Kidney tubule cell (primary cell): ENCODE data around the gene RAB11FIP2.

Experiments used
- DNase-seq: peaks from one replicate; pipeline ENCODE4 v3.0.0-alpha.2; 2018; ENCODE audit warnings: low spot score

RAB11FIP2 gene

DNA sequence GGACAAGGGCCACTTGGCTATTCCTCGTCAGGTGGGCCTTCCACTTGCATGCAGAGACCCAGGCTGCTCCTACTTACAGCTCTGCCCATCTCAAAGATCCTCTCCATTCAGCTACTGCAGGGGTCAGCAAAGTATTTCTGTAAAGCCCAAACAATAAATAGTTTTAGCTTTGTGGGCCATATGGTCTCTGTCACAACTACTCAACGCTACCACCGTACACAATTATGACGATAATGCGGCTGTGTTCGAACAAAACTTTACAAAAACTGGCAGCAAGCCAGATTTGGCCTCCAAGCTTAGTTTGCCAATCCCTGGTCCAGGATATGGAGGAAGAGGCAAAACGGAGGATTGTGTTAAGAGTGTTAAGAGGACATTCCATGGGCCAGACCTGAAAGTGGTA lies 12.8 kb downstream of the RAB11FIP2 start:
- DNase-seq = no peak

DNA sequence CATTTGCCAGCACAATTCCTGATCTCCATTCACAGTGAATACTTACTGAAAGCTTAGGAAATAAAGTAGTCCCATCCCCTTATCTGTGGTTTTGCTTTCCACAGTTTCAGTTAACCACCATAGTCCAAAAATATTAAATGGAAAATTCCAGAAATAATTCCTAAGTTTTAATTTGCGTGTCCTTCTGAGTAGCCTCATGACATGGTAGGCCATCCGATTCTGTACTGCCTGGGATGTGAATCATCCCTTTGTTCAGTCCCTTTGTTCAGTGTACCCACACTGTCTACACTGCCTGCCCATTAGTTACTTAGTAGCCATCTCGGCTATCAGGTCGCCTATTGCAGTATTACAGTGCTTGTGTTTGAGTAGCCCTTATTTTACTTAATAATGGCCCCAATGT lies 14.2 kb downstream of the RAB11FIP2 start:
- no peak for DNase-seq

DNA sequence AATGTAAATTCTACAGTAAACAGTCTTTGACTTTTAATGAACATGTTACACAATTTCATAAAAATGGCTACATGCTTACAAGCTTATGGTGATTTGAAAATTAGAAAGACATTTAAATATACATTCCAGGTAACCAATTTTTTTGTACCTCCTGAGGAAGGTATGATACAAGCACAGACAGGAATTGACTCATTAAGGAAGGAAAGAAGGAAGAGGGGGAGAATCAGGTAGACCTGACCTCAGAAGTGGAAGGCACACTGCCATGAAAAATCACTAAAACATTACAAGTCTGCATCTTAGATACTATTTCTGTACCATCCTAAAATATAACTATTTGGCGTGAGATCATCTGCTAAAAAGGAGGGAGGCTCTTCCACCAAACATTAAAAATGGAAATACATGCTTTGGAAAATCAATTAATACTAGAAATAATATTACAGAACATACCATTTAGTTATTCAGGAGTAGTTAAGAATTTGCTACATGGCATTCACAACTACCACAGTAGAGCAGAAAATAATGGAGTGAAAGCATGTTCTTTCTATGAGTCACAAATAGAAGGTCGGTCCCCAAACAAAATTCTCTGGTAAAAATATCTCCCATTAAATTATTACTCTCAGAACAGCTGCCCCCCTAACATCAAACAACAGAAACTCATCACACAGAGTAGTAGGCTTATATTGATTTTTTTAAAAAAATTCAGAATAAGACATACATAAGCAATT lies 15.2 kb downstream of the RAB11FIP2 start:
- DNase-seq = peak; percentile 55

DNA sequence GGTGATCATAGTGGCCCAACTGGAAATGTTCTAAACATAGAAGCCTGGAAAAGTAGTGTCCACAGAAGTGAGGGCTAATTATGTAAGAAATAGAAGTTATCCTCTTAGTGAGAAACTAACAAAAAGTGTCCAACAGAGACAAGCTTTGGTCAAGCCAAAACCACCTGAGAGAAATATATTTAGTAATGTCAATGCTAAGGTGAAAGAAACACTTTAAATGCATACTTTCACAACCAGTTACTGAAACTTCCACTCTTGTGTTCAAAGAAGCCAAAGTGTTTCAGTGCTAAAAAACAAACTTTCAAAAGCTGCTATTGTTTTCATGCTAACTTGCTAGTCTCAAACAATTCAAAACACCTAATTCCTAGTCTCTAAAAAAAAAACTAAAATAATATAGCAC lies 18.1 kb downstream of the RAB11FIP2 start:
- DNase-seq = no peak

DNA sequence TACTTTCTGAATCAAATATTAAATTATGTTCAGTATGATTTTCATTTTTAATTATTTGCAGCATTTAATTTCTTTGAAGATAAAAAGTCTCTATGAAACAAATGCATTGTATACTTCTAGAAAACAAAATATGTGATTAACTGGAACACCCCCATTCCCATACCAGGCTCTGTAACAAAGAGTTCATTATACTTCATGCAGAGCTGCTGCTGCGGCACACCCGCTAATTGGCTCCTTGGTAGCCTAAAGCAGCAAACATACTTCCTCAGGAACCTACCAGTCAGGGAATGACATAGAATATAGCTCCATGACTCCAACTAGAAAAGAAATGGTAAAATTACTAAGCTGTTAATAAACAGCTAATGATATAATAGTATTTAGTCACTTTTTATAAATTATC lies 19.3 kb downstream of the RAB11FIP2 start:
- no peak for DNase-seq

DNA sequence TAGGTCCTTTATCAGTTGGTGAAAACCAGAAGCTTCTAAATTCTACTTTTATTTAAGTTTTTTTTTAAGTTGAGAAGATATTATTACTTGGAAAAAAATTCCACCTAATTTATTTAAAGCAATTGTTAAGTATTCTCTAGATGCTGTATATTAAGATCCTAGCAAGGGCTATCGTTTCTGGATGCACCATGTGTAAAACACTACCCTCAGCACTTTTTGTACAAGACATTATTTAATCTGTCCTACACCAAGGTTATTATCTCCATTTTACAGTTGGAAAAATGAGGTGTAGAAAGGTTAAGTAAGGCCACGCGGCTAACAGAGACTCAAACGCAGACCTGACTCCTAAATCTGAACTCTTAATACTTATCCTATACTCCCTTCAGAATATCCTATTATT lies 19.8 kb downstream of the RAB11FIP2 start:
- DNase-seq = no peak

DNA sequence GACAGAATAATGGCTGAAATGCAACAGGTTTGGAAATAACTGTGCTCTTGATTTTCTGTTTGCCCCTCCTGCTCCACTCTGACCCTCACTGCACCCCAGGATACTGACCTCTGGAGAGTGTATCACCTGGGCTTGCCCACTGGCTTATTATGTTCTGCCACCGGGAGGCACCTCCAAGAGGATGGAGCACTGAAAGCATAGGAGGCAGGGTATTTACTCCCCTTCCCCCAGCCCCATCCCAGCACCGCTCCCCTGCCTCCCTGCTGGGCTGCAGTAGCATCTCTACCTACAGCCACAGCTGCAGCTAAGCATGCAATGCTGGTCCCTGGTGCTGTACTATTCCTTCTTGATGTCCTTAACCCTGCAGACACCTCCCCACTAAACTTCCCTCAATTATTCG lies 26.4 kb downstream of the RAB11FIP2 start:
- DNase-seq = no peak

DNA sequence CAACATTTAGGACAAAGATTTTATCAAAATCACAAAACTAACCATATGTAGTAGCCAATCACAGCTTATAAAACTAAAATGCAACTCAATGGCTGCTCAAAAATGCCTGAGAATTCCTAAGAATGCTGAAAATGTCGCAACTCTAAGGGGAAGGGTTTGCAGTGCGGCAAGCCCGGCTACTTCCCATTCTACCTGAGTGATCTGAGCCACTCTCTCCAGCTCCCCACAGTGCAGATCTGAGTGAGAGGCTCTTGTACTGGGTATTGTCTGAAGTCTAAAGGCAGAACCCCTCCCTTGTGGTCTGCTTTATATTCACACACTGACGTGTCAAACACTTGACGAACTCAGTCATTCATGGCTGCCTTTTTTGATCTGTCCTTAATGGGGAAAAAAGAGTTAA lies 28.9 kb downstream of the RAB11FIP2 start:
- DNase-seq = peak; percentile 33

DNA sequence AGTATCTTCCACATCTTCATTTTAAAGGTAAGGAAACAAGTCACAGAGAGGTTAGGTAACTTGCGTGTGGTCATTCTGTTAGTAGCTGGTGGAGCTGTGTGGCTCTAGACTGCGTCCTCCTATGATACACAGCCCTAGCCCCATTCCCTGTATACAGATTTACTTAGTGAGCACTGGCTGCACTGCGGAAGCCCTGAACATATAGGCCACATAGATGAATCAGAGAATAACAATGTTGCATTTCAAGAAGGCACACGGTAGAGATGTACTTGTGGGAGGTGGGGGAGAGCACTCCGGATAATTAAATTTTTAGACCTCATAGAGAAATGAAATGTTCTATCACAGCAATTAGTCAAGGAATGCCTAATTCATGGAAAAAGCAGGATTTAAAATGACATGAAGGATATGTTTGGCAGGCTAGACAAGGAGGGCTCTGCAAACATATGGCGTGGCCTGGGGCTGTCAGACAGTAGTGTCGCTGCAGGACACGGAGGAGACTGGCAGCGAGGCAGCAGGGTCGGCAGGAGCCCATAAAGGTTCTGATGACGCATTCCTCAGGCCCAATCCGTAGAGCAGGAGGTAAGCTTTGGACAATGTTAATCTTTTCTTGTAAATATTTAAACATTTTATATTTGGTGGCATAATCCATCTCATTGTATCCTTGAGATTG lies 29.5 kb downstream of the RAB11FIP2 start:
- DNase-seq = no peak

DNA sequence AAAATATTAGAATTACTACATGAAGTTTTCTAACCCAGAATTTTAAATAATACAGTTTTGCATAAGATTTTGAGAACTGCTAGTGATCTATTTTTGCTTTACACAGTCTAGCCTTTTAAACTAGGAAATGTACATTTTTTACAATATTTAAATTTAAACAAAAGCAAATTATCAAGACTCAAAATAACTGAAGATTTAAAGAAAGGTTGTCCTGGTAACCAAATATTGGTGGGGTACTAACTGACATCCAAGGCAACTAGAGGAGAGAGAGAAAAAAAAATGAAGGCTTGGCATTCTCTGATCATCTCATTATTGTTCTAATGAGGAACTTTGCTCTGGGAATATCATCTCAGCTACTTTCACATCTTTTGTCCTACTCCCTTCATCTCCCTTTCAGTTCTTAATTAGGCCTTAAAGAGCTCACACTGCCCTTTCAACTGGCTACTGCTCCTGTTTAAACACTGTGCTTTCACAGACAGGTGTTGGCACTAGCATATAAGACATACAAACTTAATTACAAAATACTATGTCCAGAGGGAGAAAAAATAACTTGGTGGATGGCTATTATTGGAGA lies 33.7 kb downstream of the RAB11FIP2 start:
- no peak for DNase-seq

DNA sequence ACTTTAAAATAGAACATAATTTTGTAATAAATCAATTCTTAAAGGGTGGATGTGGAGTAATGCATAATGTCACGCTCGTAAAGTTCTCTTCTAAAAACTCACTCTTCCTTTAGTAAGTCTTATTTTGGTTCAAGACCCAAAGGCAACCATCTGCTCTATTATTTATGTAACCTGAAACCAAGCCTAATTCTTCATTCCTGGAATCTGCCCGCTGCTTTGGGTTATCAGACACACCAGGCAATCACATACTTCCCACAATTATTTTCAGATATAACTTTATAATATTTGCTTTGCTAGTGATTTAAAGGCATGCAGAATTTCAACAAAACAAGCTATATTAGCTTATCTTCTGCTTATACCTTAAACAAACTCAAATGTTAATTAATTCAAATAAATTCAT lies 39.0 kb downstream of the RAB11FIP2 start:
- no peak for DNase-seq

DNA sequence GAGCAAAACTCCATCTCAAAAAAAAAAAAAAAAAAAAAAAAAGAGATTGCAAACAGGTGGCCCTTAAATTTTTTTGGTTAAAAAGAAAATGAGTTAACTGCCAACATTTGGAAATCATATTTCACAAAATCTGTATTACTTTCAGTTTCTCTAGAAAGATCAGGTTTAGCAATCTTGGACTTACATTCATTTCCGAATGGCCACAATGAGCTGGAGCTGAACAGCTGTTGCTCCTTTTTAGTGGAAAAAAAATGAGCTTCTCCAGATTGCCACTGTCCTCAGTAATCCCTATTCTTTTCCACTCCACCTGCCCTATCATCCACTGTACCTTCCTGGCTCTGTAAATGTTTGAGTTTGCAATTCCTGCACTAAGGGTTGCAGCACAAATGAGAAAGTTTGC lies 43.6 kb downstream of the RAB11FIP2 start:
- no peak for DNase-seq

DNA sequence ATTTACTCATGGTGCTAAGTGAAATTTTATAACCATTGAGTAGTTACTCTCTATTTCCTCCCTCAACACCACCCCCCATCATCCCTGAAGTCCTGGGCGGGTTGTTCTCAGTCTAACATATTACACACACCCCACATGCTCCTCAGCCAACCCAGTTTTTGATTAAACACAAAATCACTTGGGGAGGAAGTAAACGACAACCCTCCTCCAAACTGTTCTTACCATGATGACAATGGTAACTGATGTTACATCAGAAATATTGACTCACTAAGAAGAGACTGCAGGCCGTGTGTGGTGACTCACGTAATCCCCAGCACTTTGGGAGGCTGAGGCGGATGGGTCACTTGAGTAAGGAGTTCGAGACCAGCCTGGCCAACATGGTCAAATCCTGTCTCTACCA lies 44.2 kb downstream of the RAB11FIP2 start:
- DNase-seq = peak; percentile 61

DNA sequence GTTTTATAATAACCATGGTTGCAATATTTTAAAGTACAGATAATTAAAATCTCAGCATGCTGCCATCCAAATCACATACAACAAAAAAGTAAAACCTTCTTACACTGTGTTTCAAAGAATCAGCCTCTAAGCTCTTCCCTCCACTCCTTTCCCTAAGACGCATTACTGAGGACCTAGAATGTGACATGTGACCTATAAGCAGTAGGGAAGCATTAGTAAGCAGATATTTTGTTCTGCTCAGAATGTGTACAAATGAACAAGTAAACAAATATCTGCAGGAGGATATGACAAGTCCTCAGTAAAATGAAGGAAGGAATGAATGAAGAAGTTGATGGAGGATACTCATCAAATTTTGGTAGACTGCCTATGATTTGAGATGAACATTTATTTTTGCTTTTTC lies 49.1 kb downstream of the RAB11FIP2 start:
- no peak for DNase-seq

DNA sequence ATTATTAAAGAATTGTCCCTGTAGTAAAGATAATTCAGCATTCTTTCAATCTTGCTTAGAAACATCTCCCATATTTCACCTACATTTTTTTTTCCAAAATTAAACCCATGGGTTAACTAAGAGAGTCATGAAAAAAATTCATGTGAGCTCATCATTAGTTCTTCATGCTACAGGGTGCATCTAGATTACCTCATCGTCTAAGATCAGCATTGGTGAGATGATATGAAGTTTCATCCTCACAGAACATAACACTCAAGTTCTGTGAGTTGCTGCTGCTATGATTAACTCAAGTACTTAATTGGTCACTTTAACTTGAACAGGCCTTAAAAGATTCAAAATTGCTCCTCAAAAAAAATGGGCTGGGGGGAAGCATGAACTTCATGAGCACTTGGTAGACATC lies 50.0 kb downstream of the RAB11FIP2 start:
- no peak for DNase-seq

DNA sequence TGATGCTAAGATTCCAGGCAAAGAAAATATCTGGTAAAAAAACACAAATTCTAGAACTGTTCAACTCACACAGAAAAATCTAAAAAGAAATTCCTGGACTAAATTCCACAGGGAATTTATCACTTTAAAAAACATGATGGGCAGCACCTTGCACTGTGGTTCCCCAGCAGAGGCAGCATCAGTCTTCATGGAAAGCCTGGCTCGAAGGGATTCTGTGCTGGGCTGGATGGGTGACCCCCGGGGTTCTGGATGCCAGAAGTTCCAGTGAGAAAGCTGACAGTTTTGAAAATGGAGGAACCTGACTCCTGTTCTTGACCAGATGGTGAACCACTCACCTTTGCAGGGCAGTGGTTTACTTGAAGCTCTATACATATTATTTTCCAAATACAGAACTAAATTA lies 52.0 kb downstream of the RAB11FIP2 start:
- no peak for DNase-seq

DNA sequence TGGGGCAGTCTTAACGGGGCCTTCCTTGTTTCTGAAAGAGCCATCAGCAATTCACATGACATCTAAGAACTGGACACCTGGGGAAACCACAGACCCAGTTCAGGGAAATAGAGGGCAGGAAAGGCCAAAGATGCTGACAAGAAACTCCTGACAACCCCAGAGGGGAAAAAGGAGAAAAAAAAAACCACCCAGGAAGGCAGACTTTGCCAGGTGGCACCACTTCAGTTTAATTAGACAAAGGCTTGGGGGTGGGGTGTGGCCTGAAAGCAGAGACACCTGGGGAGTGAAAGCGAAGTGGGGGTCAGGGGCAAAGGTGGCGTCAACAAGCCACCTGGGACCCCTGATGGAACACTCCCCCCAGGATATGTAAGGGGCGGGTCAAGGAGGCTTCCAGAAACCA lies 53.6 kb downstream of the RAB11FIP2 start:
- no peak for DNase-seq

DNA sequence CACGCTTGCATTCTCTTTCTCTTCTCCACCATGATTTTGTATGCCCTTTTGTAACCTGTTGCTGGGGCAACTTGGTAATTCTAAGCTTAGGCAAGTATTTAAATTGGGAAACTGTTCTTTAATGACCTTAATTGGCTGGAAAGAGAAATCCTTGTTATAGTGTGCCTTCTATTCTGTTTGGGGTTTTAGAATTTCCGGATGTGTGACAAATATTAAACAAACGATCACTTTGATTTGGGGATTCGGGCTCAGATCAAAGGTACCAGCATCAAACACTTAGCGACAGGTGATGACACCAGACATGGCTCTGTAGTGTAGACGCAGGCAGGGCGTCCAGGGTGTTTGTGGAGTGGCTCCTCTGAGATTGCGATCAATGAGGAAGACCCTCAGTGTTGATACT lies 55.0 kb downstream of the RAB11FIP2 start:
- no peak for DNase-seq

DNA sequence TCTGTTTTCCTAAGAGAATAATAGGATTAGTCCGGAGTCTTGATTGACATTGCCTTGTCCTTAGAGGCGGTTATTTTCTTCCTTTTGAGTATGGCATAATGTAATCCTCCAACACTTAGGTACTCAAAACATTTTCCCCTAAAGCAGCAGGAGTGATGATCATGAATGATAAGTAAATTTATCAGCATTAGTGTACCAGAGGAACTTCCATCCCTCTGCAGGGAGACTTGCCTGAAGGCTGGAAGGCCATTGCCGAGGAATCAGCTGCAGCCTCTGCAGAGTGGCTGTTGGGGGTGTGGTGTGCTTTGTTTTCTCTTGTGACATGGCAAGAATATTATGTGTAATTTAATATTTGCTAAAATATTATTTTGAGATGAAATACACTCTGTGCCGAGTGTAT lies 56.8 kb downstream of the RAB11FIP2 start:
- no peak for DNase-seq

DNA sequence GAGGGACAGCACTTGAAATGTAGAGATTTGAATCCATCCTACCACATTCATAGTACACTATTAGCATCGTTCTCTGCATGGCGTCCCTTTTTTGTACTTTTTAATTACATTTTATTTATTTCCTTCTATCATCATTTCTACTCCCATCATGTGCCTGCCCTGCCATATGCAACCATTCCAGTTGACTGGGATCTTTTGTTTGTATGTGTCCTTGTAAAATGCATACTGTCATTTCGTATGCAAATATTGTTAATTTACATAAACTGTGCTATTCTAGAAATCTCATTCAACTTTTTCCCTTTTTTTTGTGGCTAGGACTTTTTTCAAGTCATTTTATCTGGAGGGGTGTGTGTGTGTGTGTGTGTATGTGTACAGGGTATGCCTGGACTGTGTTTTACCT lies 57.9 kb downstream of the RAB11FIP2 start:
- no peak for DNase-seq

DNA sequence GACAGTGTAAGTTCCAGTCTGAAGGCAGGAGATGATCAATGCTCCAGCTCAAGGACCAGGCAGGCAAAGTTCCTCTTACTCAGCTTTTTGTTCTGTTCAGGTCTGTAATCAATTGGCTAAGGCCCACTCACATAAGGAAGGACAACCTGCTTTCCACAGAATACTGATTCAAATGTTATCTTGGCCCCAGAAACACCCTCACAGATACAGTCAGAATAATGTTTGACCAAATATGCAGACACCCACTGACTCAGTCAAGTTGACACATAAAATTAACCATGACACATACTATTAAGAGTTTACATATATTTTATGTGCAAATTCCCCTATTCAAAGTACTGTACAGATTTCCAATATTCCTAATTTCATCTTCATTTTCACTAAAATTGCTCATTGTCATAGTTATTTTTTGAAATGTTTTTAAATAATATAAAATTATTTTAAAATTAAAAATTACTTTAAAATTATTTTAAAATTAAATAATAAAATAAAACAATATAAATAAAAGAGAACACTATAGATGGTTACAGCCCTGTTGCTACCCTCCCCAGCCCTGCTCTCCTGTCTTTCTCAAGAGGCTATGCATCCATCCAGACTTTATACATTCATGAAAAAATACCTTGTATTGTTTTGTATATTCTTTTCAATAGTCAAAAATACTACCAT lies 59.4 kb downstream of the RAB11FIP2 start:
- peak; percentile 67 for DNase-seq

DNA sequence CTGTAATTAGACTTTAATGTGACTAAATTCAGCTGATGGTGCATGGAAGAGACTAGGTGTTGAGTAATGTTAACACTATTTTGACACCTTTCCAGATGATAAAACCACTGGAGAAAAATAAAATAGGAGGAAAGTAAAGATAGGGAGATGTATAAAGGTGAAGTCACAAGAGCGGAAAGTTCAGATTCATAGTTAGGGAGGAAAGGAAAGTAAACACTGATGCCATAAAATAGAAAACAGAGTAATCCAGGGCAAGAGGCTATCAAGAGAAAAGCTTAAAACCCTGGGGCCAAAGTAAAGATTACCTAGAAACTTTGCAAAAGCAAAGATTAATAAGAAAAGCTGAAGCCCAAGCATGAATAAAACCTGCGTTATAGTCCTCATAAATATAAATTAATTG lies 62.8 kb downstream of the RAB11FIP2 start:
- DNase-seq = peak; percentile 12
